Left ventricle myocardium inferior (tissue), 1 donor: ENCODE data around the gene CRTC1. TPM values are rescaled to one million over a fixed set of nuclear protein-coding genes. Genes with fewer than 3 reads are reported as not detected.

Source experiments
- DNase-seq: peaks from one replicate; pipeline ENCODE4 v3.0.0-alpha.2; 2020
- H3K27ac ChIP-seq: fragments of 200-600 bp; replicated peaks from 2 replicates; pipeline ENCODE4 v1.8.0; 2021
- H3K27me3 ChIP-seq: fragments of 200-600 bp; 2 replicates; pipeline ENCODE4 v1.8.0; 2021; ENCODE audit warnings: low read depth
- H3K36me3 ChIP-seq: fragments of 200-600 bp; 2 replicates; pipeline ENCODE4 v1.8.0; 2021
- H3K4me1 ChIP-seq: fragments of 200-600 bp; 2 replicates; pipeline ENCODE4 v1.8.0; 2021
- H3K4me3 ChIP-seq: fragments of 200-600 bp; 2 replicates; pipeline ENCODE4 v1.8.0; 2021; ENCODE audit warnings: mild to moderate bottlenecking, moderate library complexity
- H3K9me3 ChIP-seq: fragments of 200-600 bp; replicated peaks from 2 replicates; pipeline ENCODE4 v1.8.0; 2021
- CTCF ChIP-seq: fragments of 200-600 bp; IDR thresholded peaks from 2 replicates; pipeline ENCODE4 v1.8.0; 2021; ENCODE audit warnings: antibody characterized with exemption, mild to moderate bottlenecking, borderline replicate concordance
- intact Hi-C: fragments of 100-400 bp; cut with micrococcal nuclease; formaldehyde crosslinking; loops from one replicate; pipeline ENCODE4 v1.11.0; 2022
- total RNA-seq: library from RNA; stranded (reverse); fragmentation: NEBNext Ultra II Directional; extraction: Animal tissue kit (Norgen Biotek cat#: 25700); gene quantifications from one replicate; pipeline ENCODE4 v1.2.1, GENCODE V29; 2021
- donor health status: DM: no; HTN: yes; CAD: no; lungs with severe emphysema.

The CRTC1 gene
- total RNA-seq, 1 donor from 2014 or later = 9.7 TPM

GRCh38 chr19:18708452-18709231, 25.2 kb downstream of the CRTC1 start:
- peak; percentile 41 for DNase-seq
- Histone ChIP-seq H3K27ac (no peak overlapping the region), H3K36me3 (no peaks in the 10 kb centered on the region), H3K4me1 (peaks cover 44% of the 10 kb centered on the region), H3K4me3 (no peak overlapping the region), H3K27me3 (no peaks in the 10 kb centered on the region), H3K9me3 (no peaks in the 10 kb centered on the region)
- TF ChIP-seq CTCF = no peak
- intact Hi-C loops = no loop called here

- DNase-seq = no peak
- H3K36me3 ChIP-seq = no peaks in the 10 kb centered on the region
- no peak for TF ChIP-seq CTCF
- intact Hi-C loops = no loop called here
- H3K4me1 ChIP-seq = peaks cover 49% of the 10 kb centered on the region
- no peak overlapping the region for H3K4me3 ChIP-seq
- no peaks in the 10 kb centered on the region for H3K9me3 ChIP-seq
- no peaks in the 10 kb centered on the region for H3K27me3 ChIP-seq
- H3K27ac ChIP-seq = no peak overlapping the region
Measured at GRCh38 chr19:18709546-18709945, 26.1 kb downstream of the CRTC1 start.

DNA sequence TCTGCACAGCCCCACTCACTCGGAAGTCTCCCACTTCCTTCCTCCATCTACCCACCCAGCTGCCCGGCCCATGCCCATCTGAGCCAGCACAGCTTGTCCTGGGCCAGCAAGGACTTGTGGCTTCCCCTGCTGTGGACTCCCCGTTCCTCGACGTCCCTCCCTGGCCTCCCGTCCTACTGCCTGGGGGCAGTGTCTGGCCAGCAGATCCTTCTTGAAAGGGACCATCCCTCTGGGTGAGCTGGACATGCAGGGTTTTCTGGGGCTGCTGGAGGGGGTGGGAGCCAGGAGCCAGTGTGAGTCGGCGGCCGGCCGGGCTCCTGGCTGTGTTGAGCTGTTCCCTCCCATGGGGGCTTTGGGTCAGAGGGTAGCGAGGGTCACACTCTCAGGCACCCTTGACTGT, 26.7 kb downstream of the CRTC1 start:
- intact Hi-C loops = no loop called here
- H3K4me1 ChIP-seq = peaks cover 49% of the 10 kb centered on the region
- no peak overlapping the region for H3K27ac ChIP-seq
- no peaks in the 10 kb centered on the region for H3K36me3 ChIP-seq
- H3K27me3 ChIP-seq = no peaks in the 10 kb centered on the region
- H3K4me3 ChIP-seq = no peak overlapping the region
- no peaks in the 10 kb centered on the region for H3K9me3 ChIP-seq
- DNase-seq = no peak
- no peak for TF ChIP-seq CTCF

DNA sequence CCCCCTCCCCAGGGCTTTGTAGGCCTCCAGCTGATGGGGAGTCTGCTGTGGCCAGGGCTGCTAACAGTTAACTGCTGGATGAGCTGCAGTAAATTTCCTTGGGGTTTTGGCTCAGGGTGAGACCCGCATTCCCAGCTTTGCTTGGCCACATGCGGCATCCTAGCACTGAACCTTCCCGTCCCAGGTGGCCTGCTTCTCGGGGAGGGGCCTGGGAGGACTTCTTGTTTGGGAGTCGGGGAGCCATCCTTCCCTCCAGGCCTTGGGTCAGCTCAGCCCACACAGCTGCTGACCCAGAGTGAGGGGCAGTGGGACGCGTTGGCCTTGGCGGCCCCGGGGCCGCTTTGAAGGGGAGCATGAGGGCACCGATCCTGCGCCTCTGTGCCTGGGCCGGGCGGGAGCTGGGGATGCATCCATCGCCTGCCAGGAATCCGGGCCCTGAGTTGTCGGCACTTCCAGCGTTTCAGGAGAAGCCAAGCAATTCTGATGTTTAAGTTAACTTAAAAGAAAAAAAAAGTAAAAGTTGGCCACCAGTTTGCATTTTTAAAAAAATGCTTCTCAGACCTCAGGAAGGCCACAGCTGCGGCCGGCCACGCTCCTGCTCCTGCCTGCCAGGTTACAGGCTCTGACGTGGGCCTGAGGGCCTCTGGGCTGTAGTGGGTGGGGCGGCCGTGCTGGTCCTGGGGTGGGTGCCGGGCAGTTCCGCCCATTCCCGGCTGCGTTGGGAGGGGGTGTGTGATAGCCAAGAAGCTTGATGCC, 27.7 kb downstream of the CRTC1 start:
- Histone ChIP-seq H3K9me3 (no peaks in the 10 kb centered on the region), H3K4me1 (peaks cover 49% of the 10 kb centered on the region), H3K27ac (no peak overlapping the region), H3K4me3 (no peak overlapping the region), H3K27me3 (no peaks in the 10 kb centered on the region), H3K36me3 (no peaks in the 10 kb centered on the region)
- TF ChIP-seq CTCF = no peak
- intact Hi-C loops = no loop called here
- peak; percentile 67 for DNase-seq

DNA sequence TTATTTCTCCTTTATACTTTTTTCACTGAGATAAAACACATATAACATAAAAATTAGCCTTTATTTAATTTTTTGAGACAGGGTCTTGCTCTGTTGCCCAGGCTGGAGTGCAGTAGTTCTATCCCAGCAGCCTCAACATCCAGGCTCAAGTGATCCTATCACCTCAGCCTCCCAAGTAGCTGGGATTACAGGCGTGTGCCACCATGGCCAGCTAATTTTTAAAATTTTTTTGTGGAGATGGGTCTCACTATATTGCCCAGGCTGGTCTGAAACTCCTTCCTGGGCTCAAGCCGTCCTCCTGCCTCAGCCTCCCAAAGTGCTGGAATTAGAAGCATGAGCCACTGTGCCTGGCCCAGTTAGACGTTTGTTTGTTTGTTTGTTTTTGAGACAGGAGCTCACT, 28.4 kb downstream of the CRTC1 start:
- H3K27me3 ChIP-seq = no peaks in the 10 kb centered on the region
- H3K4me3 ChIP-seq = no peak overlapping the region
- H3K4me1 ChIP-seq = peaks cover 49% of the 10 kb centered on the region
- no peak overlapping the region for H3K27ac ChIP-seq
- no peak for TF ChIP-seq CTCF
- intact Hi-C loops = no loop called here
- no peak for DNase-seq
- no peaks in the 10 kb centered on the region for H3K9me3 ChIP-seq
- no peaks in the 10 kb centered on the region for H3K36me3 ChIP-seq
